HFF-Myc (cell line): ENCODE results near the gene CELF5.
"Not testable (repeated sequence)": the region's sequence is repeated elsewhere in the genome, so short reads cannot be mapped to it uniquely, and the experiment has no call there.

Source experiments
- DNase-seq: peaks from one replicate; pipeline ENCODE4 v3.0.0-alpha.2; 2011; ENCODE audit warnings: low read depth; ENCODE audit errors: extremely low read depth
- H3K4me3 ChIP-seq: replicated peaks from 2 replicates; pipeline ENCODE4 v1.5.1; 2011; ENCODE audit warnings: low read depth, mild to moderate bottlenecking, control low read depth, low read length
- TF ChIP-seq, protein P1 (sequence below): IDR thresholded peaks from 2 replicates; pipeline ENCODE4 v1.5.1; 2012; ENCODE audit warnings: mild to moderate bottlenecking, low read depth, low read length, control low read depth; ENCODE audit errors: missing control alignments

Gene CELF5

DNA sequence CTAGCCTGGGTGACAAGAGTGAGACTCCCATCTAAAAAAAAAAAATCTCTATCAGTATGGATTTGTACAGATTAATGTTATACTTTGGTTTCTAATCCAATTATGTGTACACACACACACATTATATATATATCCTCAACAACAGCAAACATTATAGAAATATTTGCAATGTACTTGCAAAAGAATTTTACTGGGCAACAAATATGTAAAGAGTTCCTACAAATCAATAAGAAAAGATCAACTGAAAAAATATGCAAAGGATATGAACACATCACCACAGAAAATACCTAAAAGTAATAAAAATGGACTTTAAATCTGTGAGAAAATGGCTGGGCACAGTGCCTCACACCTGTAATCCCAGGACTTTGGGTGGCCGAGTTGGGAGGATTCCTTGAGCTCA, 101.0 kb downstream of the CELF5 start:
- H3K4me3 ChIP-seq, result no peak overlapping the region
- TF ChIP-seq, protein P1, sequence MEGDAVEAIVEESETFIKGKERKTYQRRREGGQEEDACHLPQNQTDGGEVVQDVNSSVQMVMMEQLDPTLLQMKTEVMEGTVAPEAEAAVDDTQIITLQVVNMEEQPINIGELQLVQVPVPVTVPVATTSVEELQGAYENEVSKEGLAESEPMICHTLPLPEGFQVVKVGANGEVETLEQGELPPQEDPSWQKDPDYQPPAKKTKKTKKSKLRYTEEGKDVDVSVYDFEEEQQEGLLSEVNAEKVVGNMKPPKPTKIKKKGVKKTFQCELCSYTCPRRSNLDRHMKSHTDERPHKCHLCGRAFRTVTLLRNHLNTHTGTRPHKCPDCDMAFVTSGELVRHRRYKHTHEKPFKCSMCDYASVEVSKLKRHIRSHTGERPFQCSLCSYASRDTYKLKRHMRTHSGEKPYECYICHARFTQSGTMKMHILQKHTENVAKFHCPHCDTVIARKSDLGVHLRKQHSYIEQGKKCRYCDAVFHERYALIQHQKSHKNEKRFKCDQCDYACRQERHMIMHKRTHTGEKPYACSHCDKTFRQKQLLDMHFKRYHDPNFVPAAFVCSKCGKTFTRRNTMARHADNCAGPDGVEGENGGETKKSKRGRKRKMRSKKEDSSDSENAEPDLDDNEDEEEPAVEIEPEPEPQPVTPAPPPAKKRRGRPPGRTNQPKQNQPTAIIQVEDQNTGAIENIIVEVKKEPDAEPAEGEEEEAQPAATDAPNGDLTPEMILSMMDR, result no peak
- DNase-seq, result no peak

DNA sequence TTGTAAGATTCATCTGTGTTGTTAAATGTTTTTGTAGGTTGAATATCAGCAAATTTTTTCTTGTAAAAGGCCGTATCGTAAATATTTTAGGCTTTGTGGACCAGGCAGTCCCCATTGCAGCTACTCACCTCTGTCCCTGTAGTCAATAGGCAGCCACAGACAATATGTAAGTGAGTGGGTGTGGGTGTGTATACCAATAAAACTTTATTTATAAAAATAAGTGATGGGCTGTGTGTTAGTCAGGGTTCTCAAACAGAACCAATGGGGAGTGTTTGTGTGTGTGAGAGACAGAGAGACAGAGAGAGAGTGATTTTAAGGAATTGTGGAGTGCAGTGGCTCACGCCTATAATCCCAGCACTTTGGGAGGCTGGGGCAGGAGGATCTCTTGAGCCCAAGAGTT, 104.3 kb downstream of the CELF5 start:
- TF ChIP-seq, protein P1, result no peak
- DNase-seq, result no peak
- H3K4me3 ChIP-seq, result no peak overlapping the region

DNA sequence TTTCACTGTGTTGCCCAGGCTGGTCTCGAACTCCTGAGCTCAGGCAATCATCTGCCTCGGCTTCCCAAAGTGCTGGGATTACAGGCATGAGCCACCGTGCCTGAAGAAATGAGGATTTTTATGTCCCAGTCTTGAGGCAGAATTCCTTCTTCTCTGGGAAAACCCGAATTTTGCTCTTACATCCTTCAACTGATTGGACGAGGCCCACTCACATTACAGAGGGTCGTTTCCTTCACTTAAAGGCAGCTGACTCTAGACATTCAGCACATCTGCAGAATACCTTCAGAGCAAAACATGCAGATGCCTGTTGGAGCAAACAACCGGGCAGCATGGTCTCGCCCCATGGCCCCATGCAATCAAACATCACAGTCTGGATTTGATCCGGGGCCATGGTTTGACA, 105.6 kb downstream of the CELF5 start:
- H3K4me3 ChIP-seq, result no peak overlapping the region
- TF ChIP-seq, protein P1, result no peak

DNA sequence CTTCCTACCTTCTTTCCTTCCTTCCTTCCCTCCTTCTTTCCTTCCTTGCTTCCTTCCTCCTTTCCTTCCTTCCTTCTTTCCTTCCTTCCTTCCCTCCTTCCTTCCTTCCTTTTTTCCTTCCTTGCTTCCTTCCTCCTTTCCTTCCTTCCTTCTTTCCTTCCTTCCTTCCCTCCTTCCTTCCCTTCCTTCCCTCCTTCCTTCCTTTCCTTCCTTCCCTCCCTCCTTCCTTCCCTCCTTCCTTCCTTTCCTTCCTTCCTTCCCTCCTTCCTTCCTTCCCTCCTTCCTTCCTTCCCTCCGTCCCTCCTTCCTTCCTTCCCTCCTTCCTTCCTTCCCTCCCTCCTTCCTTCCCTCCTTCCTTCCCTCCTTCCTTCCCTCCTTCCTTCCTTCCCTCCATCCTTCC, 107.8 kb downstream of the CELF5 start:
- not testable (repeated sequence) for H3K4me3 ChIP-seq

More for the DNA sequence above, 105.6 kb downstream of the CELF5 start:
- DNase-seq, result no peak

DNA sequence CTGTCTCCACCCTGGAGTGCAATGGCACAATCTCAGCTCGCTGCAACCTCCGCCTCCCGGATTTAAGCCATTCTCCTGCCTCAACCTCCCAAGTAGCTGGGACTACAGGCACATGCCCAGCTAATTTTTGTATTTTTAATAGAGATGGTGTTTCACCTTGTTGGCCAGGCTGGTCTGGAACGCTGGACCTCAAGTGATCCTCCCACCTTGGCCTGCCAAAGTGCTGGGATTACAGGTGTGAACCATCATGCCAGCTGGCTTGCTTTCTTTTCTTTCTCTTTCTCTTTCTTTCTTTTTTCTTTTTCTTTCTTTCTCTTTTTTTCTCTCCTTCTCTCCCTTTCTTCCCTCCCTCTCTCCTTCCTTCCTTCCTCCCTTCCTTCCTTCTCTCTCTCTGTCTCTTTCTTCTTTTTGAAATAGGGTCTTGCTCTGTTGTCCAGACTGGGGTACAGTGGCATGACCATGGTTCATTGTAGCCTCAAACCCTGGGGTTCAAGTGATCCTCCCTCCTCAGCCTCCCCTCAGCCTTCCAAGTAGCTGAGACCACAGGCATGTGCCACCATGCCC, 108.6 kb downstream of the CELF5 start:
- TF ChIP-seq, protein P1, result no peak
- no peak for DNase-seq
- H3K4me3 ChIP-seq, result no peak overlapping the region

More for the DNA sequence above, 107.8 kb downstream of the CELF5 start:
- DNase-seq, result not testable (repeated sequence)

DNA sequence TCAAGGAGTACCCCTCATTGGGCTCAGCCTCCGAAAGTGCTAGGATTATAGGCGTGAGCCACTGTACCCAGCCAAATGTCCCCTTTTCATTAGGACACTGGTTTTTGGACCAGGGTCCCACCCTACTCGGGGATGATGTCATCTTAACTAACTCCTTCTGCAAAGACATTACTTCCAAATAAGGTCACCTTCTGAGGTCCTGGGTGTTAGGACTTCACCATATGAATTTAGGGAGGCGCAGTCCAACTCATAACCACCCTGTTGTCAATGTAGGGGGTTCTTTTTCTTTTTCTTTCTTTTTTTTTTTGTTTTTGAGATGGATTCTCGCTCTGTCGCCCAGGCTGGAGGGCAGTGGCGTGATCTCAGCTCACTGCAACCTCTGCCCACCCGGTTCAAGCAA, 109.2 kb downstream of the CELF5 start:
- no peak for DNase-seq
- H3K4me3 ChIP-seq, result no peak overlapping the region
- TF ChIP-seq, protein P1, result no peak

DNA sequence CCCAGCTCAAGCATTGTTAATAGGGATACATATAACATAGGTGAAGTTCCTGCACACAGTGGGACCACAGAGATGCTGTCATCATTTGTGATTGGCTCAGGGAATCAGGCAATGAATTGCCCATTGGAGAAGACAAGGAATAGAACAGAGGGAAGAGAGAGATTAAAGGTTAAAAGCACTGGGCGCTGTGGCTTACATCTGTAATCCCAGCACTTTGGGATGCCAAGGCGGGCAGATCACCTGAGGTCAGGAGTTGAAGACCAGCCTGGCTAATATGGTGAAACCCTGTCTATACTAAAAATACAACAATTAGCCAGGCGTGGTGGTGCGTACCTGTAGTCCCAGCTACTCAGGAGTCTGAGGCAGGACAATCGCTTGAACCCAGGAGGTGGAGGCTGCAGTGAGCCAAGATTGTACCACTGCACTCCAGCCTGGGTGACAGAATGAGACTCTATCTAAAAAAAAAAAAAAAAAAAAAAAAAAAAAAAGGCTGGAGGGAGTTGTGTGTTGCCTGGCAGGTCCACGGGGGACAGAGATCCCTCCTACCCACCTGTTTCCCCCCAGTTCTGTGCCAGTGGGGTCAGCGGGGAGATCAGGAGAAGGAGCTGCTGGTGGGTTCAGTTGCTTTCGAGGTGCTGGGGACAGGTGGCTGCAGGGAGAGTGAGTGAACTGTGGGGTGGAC, 110.4 kb downstream of the CELF5 start:
- not testable (repeated sequence) for DNase-seq, H3K4me3 ChIP-seq
